MCF 10A (cell line): ENCODE results near the gene EFCC1. TPM values are rescaled to one million over a fixed set of nuclear protein-coding genes. Genes with fewer than 3 reads are reported as not detected.

Source experiments
- BruUV-seq: library from RNA; stranded (reverse); fragments of 400-500 nt; replicated peaks from 2 replicates; lab custom pipeline; 2021; lab: Mats Ljungman, UMichigan
- CTCF ChIA-PET: fragments of 300-600 bp; sonication (Branson Sonifier 250); formaldehyde crosslinking; extraction: SDS; loops from one replicate; lab custom pipeline; 2021; ENCODE audit warnings: antibody characterized with exemption, inconsistent platforms; lab: Yijun Ruan, JAX
- POLR2A ChIA-PET: fragments of 300-600, 350-650 bp; sonication (Branson Sonifier 250); formaldehyde crosslinking; extraction: SDS; loops from one replicate; lab custom pipeline; 2020; ENCODE audit warnings: antibody characterized with exemption, inconsistent platforms; lab: Yijun Ruan, JAX
- DNase-seq: peaks from one replicate; pipeline ENCODE4 v3.0.0-alpha.2; 2018; ENCODE audit not compliant: unreplicated experiment
- H3K27ac Mint-ChIP-seq: one replicate; pipeline ENCODE4 v1.8.0; 2022; ENCODE audit warnings: mild to moderate bottlenecking, low read depth, mixed read lengths; ENCODE audit not compliant: unreplicated experiment
- H3K27me3 Mint-ChIP-seq: one replicate; pipeline ENCODE4 v1.8.0; 2022; ENCODE audit warnings: mixed read lengths; ENCODE audit not compliant: insufficient read depth, unreplicated experiment
- H3K36me3 Mint-ChIP-seq: one replicate; pipeline ENCODE4 v1.8.0; 2022; ENCODE audit warnings: mild to moderate bottlenecking, moderate library complexity, mixed read lengths; ENCODE audit not compliant: insufficient read depth, unreplicated experiment
- H3K4me1 Mint-ChIP-seq: one replicate; pipeline ENCODE4 v1.8.0; 2022; ENCODE audit warnings: mixed read lengths; ENCODE audit not compliant: insufficient read depth, unreplicated experiment
- H3K4me3 Mint-ChIP-seq: one replicate; pipeline ENCODE4 v1.8.0; 2022; ENCODE audit warnings: mild to moderate bottlenecking, moderate library complexity, mixed read lengths; ENCODE audit not compliant: unreplicated experiment
- H3K9me3 Mint-ChIP-seq: one replicate; pipeline ENCODE4 v1.8.0; 2022; ENCODE audit warnings: mixed read lengths; ENCODE audit not compliant: unreplicated experiment
- CTCF ChIP-seq: fragments of 200-600 bp; IDR thresholded peaks from one replicate; pipeline ENCODE4 v1.8.0; 2022; ENCODE audit warnings: antibody characterized with exemption, mild to moderate bottlenecking; ENCODE audit not compliant: unreplicated experiment
- intact Hi-C: fragments of 100-400 bp; cut with micrococcal nuclease; formaldehyde crosslinking; loops from 2 replicates; pipeline ENCODE4 v1.14.1; 2022
- total RNA-seq: library from RNA; stranded (reverse); gene quantifications from 2 replicates; pipeline ENCODE4 v1.2.3, GENCODE V29; 2022

Gene EFCC1
- total RNA-seq, 1 experiment from 2014 or later: not detected

- Mint-ChIP-seq H3K4me3 (no peak overlapping the region), H3K4me1 (no peaks in the 10 kb centered on the region), H3K27me3 (no peaks in the 10 kb centered on the region), H3K9me3 (no peaks in the 10 kb centered on the region), H3K36me3 (no peaks in the 10 kb centered on the region), H3K27ac (no peak overlapping the region)
- BruUV-seq: no TSS peak
- POLR2A ChIA-PET: interaction anchor here (0.5 to 2.0 kb wide), 4 partner anchors 9 to 144 kb away, joined by 3 to 6 read pairs (median 3); no protein-coding TSS in a partner anchor
- CTCF ChIA-PET: interaction anchor here (0.7 to 4.6 kb wide), 9 partner anchors 10 to 300 kb away, joined by 3 to 27 read pairs (median 4); no protein-coding TSS in a partner anchor
- intact Hi-C loops: loop anchor here (2.0 kb wide), 1 partner anchor 46 kb away; no protein-coding TSS in a partner anchor
- no peak for DNase-seq
- TF ChIP-seq CTCF: no peak
These were observed 15.8 kb downstream of the EFCC1 start for GRCh38 chr3:129016720-129017483.

- Mint-ChIP-seq H3K27ac (no peak overlapping the region), H3K4me1 (no peaks in the 10 kb centered on the region), H3K27me3 (no peaks in the 10 kb centered on the region), H3K36me3 (no peaks in the 10 kb centered on the region), H3K9me3 (no peaks in the 10 kb centered on the region), H3K4me3 (no peak overlapping the region)
- ChIA-PET POLR2A (interaction anchor here (1.3 to 2.0 kb wide), 2 partner anchors 9 to 105 kb away, joined by 3 to 6 read pairs; no protein-coding TSS in a partner anchor), CTCF (interaction anchor here (0.7 to 4.6 kb wide), 5 partner anchors 14 to 228 kb away, joined by 3 to 27 read pairs (median 4); no protein-coding TSS in a partner anchor)
- TF ChIP-seq CTCF: no peak
- DNase-seq: no peak
- no TSS peak for BruUV-seq
- intact Hi-C loops: loop anchor here (2.0 kb wide), 1 partner anchor 47 kb away; no protein-coding TSS in a partner anchor
These were observed 16.4 kb downstream of the EFCC1 start for GRCh38 chr3:129017484-129017899.

- no peaks in the 10 kb centered on the region for H3K36me3 Mint-ChIP-seq
- H3K9me3 Mint-ChIP-seq: no peaks in the 10 kb centered on the region
- CTCF ChIA-PET: interaction anchor here (4.6 kb wide), 1 partner anchor 48 kb away, joined by 27 read pairs; no protein-coding TSS in a partner anchor
- H3K4me1 Mint-ChIP-seq: no peaks in the 10 kb centered on the region
- no peak overlapping the region for H3K4me3 Mint-ChIP-seq
- POLR2A ChIA-PET: interaction anchor here (1.3 kb wide), 1 partner anchor 104 kb away, joined by 3 read pairs; no protein-coding TSS in a partner anchor
- no peak for TF ChIP-seq CTCF
- intact Hi-C loops: no loop called here
- BruUV-seq: no TSS peak
- no peaks in the 10 kb centered on the region for H3K27me3 Mint-ChIP-seq
- DNase-seq: no peak
- no peak overlapping the region for H3K27ac Mint-ChIP-seq
These were observed 17.2 kb downstream of the EFCC1 start for GRCh38 chr3:129018271-129018670.

- no peaks in the 10 kb centered on the region for H3K9me3 Mint-ChIP-seq
- intact Hi-C loops: no loop called here
- POLR2A ChIA-PET: no interaction called here
- no peaks in the 10 kb centered on the region for H3K36me3 Mint-ChIP-seq
- no TSS peak for BruUV-seq
- no peaks in the 10 kb centered on the region for H3K27me3 Mint-ChIP-seq
- no peak overlapping the region for H3K4me3 Mint-ChIP-seq
- DNase-seq: no peak
- no peak overlapping the region for H3K27ac Mint-ChIP-seq
- no peaks in the 10 kb centered on the region for H3K4me1 Mint-ChIP-seq
- CTCF ChIA-PET: interaction anchor here (0.6 kb wide), 1 partner anchor 24 kb away, joined by 3 read pairs; no protein-coding TSS in a partner anchor
- no peak for TF ChIP-seq CTCF
These were observed 17.6 kb downstream of the EFCC1 start for GRCh38 chr3:129018751-129019150.
